HL-60 (cell line): Measurements from ENCODE around the gene TSPAN8.
"Not testable (repeated sequence)": the region's sequence is repeated elsewhere in the genome, so short reads cannot be mapped to it uniquely, and the experiment has no call there.

Experiments used
- DNase-seq, 2 experiments: peaks; one replicate each; pipeline ENCODE4 v3.0.0-alpha.2; 2010 to 2020; ENCODE audit warnings: low read depth in 1 of 2, low spot score in 1 of 2
- H3K27ac ChIP-seq: fragments of 250-450 bp; sonication (Bioruptor Pico); replicated peaks from 2 replicates; pipeline ENCODE4 v1.5.1; 2020; ENCODE audit warnings: mild to moderate bottlenecking, moderate library complexity
- H3K27me3 ChIP-seq: fragments of 250-450 bp; sonication (Bioruptor Pico); 2 replicates; pipeline ENCODE4 v1.5.1; 2021; ENCODE audit warnings: mild to moderate bottlenecking, moderate library complexity; ENCODE audit not compliant: insufficient read depth, poor library complexity, severe bottlenecking
- H3K4me3 ChIP-seq: replicated peaks from 2 replicates; pipeline ENCODE4 v1.5.1; 2011; ENCODE audit warnings: mild to moderate bottlenecking, control low read depth, low read length; ENCODE audit not compliant: insufficient read depth
- GABPA ChIP-seq: IDR thresholded peaks from 2 replicates; pipeline ENCODE4 v1.6.1; 2012; ENCODE audit warnings: low read depth
- POLR2AphosphoS5 ChIP-seq: IDR thresholded peaks from 2 replicates; pipeline ENCODE4 v1.6.1; 2012; ENCODE audit warnings: low read depth
- SPI1 ChIP-seq: IDR thresholded peaks from 2 replicates; pipeline ENCODE4 v1.6.1; 2012; ENCODE audit warnings: low read depth, mild to moderate bottlenecking, borderline replicate concordance
- TF ChIP-seq, protein P1 (sequence below): IDR thresholded peaks from 2 replicates; pipeline ENCODE4 v1.6.1; 2012; ENCODE audit warnings: low read depth; ENCODE audit not compliant: insufficient replicate concordance
- TF ChIP-seq, protein P2 (sequence below): IDR thresholded peaks from one replicate; pipeline ENCODE4 v1.5.1; 2011; ENCODE audit warnings: low read length, control low read depth, inconsistent platforms; ENCODE audit not compliant: insufficient read depth

The TSPAN8 gene

DNA sequence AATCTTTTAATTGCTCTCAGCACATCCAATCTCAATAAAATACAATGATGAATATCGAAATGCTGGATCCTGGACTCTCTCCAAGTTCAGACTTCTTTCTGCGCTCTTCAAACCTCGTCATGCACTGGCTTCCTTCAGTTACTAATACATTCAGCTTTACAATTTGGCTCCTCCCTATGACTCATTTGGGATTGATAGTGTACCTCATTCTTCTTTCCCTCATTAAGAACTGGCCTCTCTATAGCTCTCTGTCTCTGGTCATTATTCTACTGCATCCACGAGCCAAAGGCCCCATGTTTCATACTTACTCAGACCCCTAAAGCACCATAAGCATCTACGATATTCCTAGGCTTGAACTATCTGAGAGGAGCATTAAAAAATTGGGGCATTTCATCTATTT lies 4.9 kb downstream of the TSPAN8 start:
- DNase-seq = no peak
- Histone ChIP-seq H3K27me3 (no peaks in the 10 kb centered on the region), H3K4me3 (no peak overlapping the region), H3K27ac (no peak overlapping the region)
- TF ChIP-seq, protein P1, sequence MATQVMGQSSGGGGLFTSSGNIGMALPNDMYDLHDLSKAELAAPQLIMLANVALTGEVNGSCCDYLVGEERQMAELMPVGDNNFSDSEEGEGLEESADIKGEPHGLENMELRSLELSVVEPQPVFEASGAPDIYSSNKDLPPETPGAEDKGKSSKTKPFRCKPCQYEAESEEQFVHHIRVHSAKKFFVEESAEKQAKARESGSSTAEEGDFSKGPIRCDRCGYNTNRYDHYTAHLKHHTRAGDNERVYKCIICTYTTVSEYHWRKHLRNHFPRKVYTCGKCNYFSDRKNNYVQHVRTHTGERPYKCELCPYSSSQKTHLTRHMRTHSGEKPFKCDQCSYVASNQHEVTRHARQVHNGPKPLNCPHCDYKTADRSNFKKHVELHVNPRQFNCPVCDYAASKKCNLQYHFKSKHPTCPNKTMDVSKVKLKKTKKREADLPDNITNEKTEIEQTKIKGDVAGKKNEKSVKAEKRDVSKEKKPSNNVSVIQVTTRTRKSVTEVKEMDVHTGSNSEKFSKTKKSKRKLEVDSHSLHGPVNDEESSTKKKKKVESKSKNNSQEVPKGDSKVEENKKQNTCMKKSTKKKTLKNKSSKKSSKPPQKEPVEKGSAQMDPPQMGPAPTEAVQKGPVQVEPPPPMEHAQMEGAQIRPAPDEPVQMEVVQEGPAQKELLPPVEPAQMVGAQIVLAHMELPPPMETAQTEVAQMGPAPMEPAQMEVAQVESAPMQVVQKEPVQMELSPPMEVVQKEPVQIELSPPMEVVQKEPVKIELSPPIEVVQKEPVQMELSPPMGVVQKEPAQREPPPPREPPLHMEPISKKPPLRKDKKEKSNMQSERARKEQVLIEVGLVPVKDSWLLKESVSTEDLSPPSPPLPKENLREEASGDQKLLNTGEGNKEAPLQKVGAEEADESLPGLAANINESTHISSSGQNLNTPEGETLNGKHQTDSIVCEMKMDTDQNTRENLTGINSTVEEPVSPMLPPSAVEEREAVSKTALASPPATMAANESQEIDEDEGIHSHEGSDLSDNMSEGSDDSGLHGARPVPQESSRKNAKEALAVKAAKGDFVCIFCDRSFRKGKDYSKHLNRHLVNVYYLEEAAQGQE = no peak
- no peak for TF ChIP-seq SPI1
- no peak for TF ChIP-seq POLR2AphosphoS5

DNA sequence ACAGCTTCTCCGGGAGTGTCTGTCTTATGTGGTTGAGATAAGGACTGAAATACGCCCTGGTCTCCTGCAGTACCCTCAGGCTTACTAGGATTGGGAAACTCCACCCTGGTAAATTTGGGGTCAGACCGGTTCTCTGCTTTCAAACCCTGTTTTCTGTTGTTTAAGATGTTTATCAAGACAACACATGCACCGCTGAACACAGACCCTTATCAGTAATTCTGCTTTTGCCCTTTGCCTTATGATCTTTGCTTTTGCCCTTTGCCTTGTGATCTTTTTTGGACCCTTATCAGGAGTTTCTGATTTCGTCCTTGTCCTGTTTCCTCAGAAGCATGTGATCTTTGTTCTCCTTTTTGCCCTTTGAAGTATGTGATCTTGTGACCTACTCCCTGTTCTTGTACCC lies 7.8 kb downstream of the TSPAN8 start:
- H3K27me3 ChIP-seq, H3K4me3 ChIP-seq, H3K27ac ChIP-seq, DNase-seq: not testable (repeated sequence)

DNA sequence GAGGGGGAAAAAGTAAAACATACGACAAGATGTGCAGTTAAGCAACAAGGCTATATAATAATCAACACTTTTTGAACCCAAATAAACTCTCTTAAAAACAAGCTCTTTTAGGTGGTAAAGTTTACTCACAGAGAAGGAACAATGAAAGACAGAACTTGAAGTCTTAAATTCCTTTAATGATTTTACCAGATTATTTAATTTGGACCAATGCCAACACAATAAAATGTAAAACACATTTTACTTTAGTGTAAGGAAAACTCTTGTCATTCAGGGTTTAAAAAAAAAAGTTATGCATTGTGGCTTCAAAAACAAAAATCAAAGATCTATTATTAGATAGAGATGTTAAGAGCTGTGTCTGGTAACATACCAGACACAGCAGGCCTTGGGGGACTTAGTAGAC lies 13.1 kb downstream of the TSPAN8 start:
- Histone ChIP-seq H3K27me3 (no peaks in the 10 kb centered on the region), H3K27ac (no peak overlapping the region), H3K4me3 (no peak overlapping the region)
- no peak for DNase-seq
- no peak for TF ChIP-seq SPI1
- no peak for TF ChIP-seq POLR2AphosphoS5

DNA sequence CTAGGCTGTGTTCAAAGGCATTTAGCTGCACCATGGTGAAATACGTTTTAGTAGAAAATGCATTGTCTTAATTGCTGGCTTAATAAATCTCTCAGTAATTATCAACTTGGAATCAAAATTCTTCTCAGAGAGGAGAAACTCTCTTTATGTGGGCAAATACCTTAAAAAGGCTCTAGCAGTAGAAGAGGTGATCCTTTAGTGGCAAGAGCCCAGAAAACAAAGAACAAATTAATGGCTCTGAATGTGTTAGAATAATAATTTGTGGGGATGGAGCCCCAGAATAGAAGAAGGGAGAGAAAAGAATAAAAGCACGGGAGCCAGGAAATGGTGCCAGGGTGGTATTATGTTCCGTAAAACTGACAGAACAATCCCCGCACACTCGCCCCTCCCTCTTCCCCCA lies 14.8 kb downstream of the TSPAN8 start:
- Histone ChIP-seq H3K4me3 (no peak overlapping the region), H3K27ac (no peak overlapping the region), H3K27me3 (no peaks in the 10 kb centered on the region)
- no peak for DNase-seq
- TF ChIP-seq GABPA = no peak

DNA sequence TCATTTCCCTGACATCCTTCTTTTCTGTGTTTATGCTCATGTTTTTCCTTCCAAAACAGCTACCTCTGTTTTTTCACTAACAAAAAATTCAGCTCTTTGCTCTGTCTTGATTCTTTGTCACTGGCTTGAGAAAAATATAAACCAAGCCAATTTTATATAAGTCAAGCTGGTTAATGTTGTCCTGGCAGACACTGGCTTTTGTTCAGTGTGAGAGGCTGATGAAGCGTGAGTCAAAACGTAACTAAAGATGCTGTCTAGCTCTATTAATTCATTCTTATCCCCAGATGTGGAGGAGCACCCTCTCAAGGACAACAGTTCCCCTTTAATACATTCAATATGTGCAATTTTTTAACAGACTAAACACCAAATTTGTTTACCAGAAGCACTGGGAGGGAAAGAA lies 15.8 kb downstream of the TSPAN8 start:
- Histone ChIP-seq H3K27ac (no peak overlapping the region), H3K27me3 (no peaks in the 10 kb centered on the region), H3K4me3 (no peak overlapping the region)
- TF ChIP-seq SPI1 (no peak), POLR2AphosphoS5 (no peak), GABPA (no peak)
- TF ChIP-seq, protein P2, sequence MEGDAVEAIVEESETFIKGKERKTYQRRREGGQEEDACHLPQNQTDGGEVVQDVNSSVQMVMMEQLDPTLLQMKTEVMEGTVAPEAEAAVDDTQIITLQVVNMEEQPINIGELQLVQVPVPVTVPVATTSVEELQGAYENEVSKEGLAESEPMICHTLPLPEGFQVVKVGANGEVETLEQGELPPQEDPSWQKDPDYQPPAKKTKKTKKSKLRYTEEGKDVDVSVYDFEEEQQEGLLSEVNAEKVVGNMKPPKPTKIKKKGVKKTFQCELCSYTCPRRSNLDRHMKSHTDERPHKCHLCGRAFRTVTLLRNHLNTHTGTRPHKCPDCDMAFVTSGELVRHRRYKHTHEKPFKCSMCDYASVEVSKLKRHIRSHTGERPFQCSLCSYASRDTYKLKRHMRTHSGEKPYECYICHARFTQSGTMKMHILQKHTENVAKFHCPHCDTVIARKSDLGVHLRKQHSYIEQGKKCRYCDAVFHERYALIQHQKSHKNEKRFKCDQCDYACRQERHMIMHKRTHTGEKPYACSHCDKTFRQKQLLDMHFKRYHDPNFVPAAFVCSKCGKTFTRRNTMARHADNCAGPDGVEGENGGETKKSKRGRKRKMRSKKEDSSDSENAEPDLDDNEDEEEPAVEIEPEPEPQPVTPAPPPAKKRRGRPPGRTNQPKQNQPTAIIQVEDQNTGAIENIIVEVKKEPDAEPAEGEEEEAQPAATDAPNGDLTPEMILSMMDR = no peak
- TF ChIP-seq, protein P1 = no peak
- DNase-seq = no peak

DNA sequence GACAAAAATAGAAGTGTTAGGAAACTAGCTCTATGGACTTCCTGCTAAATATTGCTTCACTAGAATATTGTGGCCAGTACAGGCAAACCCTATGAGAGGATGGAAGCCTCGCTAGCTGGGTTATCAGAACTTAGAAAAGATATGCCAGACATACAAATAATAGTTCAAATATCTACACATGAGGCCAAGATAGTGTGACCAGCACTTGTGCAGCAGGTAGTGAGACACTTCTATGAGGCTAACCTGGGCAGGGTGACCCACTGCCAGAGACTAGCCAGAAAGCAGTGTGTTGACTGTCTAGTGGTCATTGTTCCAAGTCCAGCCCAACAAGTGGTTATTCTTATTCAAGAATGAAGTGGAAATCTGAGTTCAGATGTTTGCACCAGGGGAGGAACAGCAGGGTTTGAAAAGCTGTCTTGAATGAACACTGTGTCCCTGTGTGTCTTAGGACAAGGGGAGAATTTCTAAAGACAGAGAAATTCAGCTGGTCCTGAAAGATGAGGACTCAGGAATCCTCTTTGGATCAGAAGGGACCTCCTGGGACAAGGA lies 16.3 kb downstream of the TSPAN8 start:
- TF ChIP-seq POLR2AphosphoS5 (no peak), SPI1 (no peak), GABPA (no peak)
- TF ChIP-seq, protein P1 = no peak
- TF ChIP-seq, protein P2 = no peak
- no peak overlapping the region for H3K4me3 ChIP-seq
- H3K27ac ChIP-seq = no peak overlapping the region
- DNase-seq = no peak
- H3K27me3 ChIP-seq = no peaks in the 10 kb centered on the region
